Hepatocyte (in vitro differentiated cells): ENCODE results near the gene CLK2. TPM values are rescaled to one million over a fixed set of nuclear protein-coding genes. Genes with fewer than 3 reads are reported as not detected.

ENCODE experiments used
- DNase-seq: peaks from one replicate; pipeline ENCODE4 v3.0.0-alpha.2; 2016; ENCODE audit warnings: low spot score
- H2AFZ ChIP-seq: fragments of 200-600 bp; sonication (generic); 2 replicates; pipeline ENCODE4 v1.6.0; 2016; ENCODE audit warnings: antibody characterized with exemption, mild to moderate bottlenecking
- H3K27ac ChIP-seq: fragments of 200-600 bp; sonication (generic); 2 replicates; pipeline ENCODE4 v1.5.1; 2016; ENCODE audit warnings: mild to moderate bottlenecking
- H3K27me3 ChIP-seq: fragments of 200-600 bp; sonication (generic); 2 replicates; pipeline ENCODE4 v1.6.1; 2016
- H3K36me3 ChIP-seq: fragments of 200-600 bp; sonication (generic); replicated peaks from 2 replicates; pipeline ENCODE4 v1.5.1; 2016; ENCODE audit warnings: low read depth; ENCODE audit not compliant: insufficient read depth
- H3K4me1 ChIP-seq: fragments of 200-600 bp; sonication (generic); 2 replicates; pipeline ENCODE4 v1.5.1; 2016; ENCODE audit warnings: mild to moderate bottlenecking, moderate library complexity; ENCODE audit not compliant: insufficient read depth
- H3K4me2 ChIP-seq: fragments of 200-600 bp; sonication (generic); 2 replicates; pipeline ENCODE4 v1.6.0; 2016
- H3K4me3 ChIP-seq: fragments of 200-600 bp; sonication (generic); 2 replicates; pipeline ENCODE4 v1.5.1; 2016; ENCODE audit warnings: mild to moderate bottlenecking
- H3K79me2 ChIP-seq: fragments of 200-600 bp; sonication (generic); 2 replicates; pipeline ENCODE4 v1.6.0; 2017; ENCODE audit warnings: mild to moderate bottlenecking
- H3K9me2 ChIP-seq: fragments of 200-600 bp; sonication (generic); replicated peaks from 2 replicates; pipeline ENCODE4 v1.6.0; 2017; ENCODE audit warnings: mild to moderate bottlenecking; ENCODE audit not compliant: insufficient read depth
- H3K9me3 ChIP-seq: fragments of 200-600 bp; sonication (generic); 2 replicates; pipeline ENCODE4 v1.5.1; 2016; ENCODE audit warnings: low read depth, mild to moderate bottlenecking
- H4K20me1 ChIP-seq: fragments of 200-600 bp; sonication (generic); 2 replicates; pipeline ENCODE4 v1.6.0; 2016; ENCODE audit warnings: mild to moderate bottlenecking; ENCODE audit not compliant: insufficient read depth, poor library complexity, severe bottlenecking
- CTCF ChIP-seq: fragments of 200-600 bp; sonication (generic); IDR thresholded peaks from 2 replicates; pipeline ENCODE4 v1.5.1; 2016; ENCODE audit warnings: antibody characterized with exemption, mild to moderate bottlenecking; ENCODE audit not compliant: poor library complexity
- EZH2 ChIP-seq: fragments of 200-600 bp; sonication (generic); IDR thresholded peaks from 2 replicates; pipeline ENCODE4 v1.6.1; 2016; ENCODE audit warnings: antibody characterized with exemption, mild to moderate bottlenecking, borderline replicate concordance
- EZH2phosphoT487 ChIP-seq: fragments of 200-600 bp; sonication (generic); IDR thresholded peaks from one replicate; pipeline ENCODE4 v1.6.1; 2018; ENCODE audit warnings: antibody characterized with exemption, mild to moderate bottlenecking, low read depth, moderate library complexity; ENCODE audit not compliant: unreplicated experiment, severe bottlenecking
- WGBS: methylation state at CpG from one replicate; pipeline ENCODE4 v1.1.6; 2016; ENCODE audit warnings: low lambda C conversion rate; ENCODE audit errors: missing lambda C conversion rate; 5-methylcytosine and 5-hydroxymethylcytosine counted together
- polyA plus RNA-seq: library from polyadenylated mRNA; unstranded; fragments of >200 nt; fragmentation: Nextera tagmentation; extraction: Ambion mirVana; gene quantifications from 2 replicates; pipeline ENCODE4 v1.2.1, GENCODE V29; 2016
- total RNA-seq: library from RNA; depleted of rRNA; stranded (reverse); fragments of >200 nt; gene quantifications from 2 replicates; pipeline ENCODE4 v1.2.3, GENCODE V29; 2014

Gene CLK2
- total and polyA plus RNA-seq, 2 experiments from 2014 or later: 18.6 to 48.7 TPM

GRCh38 chr1:155320661-155321617 is 47.6 kb upstream of the CLK2 start, which contains the start of gene RUSC1:
Gene RUSC1, plus strand, starts transcription at chr1:155320894. Its CDS starts 880 bp downstream, at chr1:155321774.
- Histone ChIP-seq H3K4me3 (no peak within 1 kb of the TSS), H3K36me3 (no peaks in the 10 kb centered on the region), H3K9me3 (no peaks in the 10 kb centered on the region), H3K27ac (peak within 1 kb of the TSS; percentile 94), H3K27me3 (no peaks in the 10 kb centered on the region), H3K79me2 (peaks cover 14% of the 10 kb centered on the region), H3K9me2 (no peaks in the 10 kb centered on the region), H3K4me2 (peak within 1 kb of the TSS; percentile 87), H4K20me1 (peaks cover 11% of the 10 kb centered on the region), H3K4me1 (peaks cover 32% of the 10 kb centered on the region), H2AFZ (no peak within 1 kb of the TSS)
- no peak for TF ChIP-seq CTCF
- no peak for TF ChIP-seq EZH2phosphoT487
- TF ChIP-seq EZH2: no peak
- 44% methylated on average over 37 of the region's 51 CpGs for WGBS
- peak; percentile 58 for DNase-seq

- TF ChIP-seq EZH2 (no peak), CTCF (no peak), EZH2phosphoT487 (no peak)
- Histone ChIP-seq H3K27me3 (no peaks in the 10 kb centered on the region), H3K4me1 (peaks cover 27% of the 10 kb centered on the region), H3K4me2 (peak overlapping the region; percentile 87), H3K79me2 (peaks cover 8% of the 10 kb centered on the region), H2AFZ (no peak overlapping the region), H3K4me3 (no peak overlapping the region), H4K20me1 (peaks cover 9% of the 10 kb centered on the region), H3K9me3 (no peaks in the 10 kb centered on the region), H3K9me2 (no peaks in the 10 kb centered on the region), H3K27ac (no peak overlapping the region), H3K36me3 (no peaks in the 10 kb centered on the region)
- WGBS: 80% methylated on average over 11 of the region's 11 CpGs
- DNase-seq: no peak
These were observed 46.9 kb upstream of the CLK2 start for GRCh38 chr1:155320252-155320651.

- H3K4me2 ChIP-seq: no peak overlapping the region
- peaks cover 7% of the 10 kb centered on the region for H4K20me1 ChIP-seq
- no peaks in the 10 kb centered on the region for H3K9me2 ChIP-seq
- no peak for DNase-seq
- TF ChIP-seq CTCF: no peak
- peaks cover 8% of the 10 kb centered on the region for H3K79me2 ChIP-seq
- H3K4me3 ChIP-seq: no peak overlapping the region
- H3K9me3 ChIP-seq: no peaks in the 10 kb centered on the region
- no peak overlapping the region for H2AFZ ChIP-seq
- WGBS: 95% methylated on average over 5 of the region's 5 CpGs
- no peak overlapping the region for H3K27ac ChIP-seq
- H3K27me3 ChIP-seq: no peaks in the 10 kb centered on the region
- H3K36me3 ChIP-seq: no peaks in the 10 kb centered on the region
- peaks cover 26% of the 10 kb centered on the region for H3K4me1 ChIP-seq
These were observed 46.2 kb upstream of the CLK2 start for GRCh38 chr1:155319536-155319935.
